ENCODE data around the gene MEIOSIN.
A peak's percentile ranks its signal among the peaks of the same experiment; 100 is the strongest.

MEIOSIN gene

GRCh38 chr19:45785097-45785496 is 51.9 kb downstream of the MEIOSIN start:
- Histone ChIP-seq H3K27me3 (replicated peaks; ENCODE audit: control insufficient read depth, insufficient read depth, low read length) (no peaks in the 10 kb centered on the region), H3K4me1 (ENCODE audit: control insufficient read depth, insufficient read depth, low read length) (peaks cover 32% of the 10 kb centered on the region), H3K9ac (ENCODE audit: low read length) (peak overlapping the region; percentile 6), H3K9me3 (ENCODE audit: control insufficient read depth, low read length) (no peaks in the 10 kb centered on the region), H3K36me3 (ENCODE audit: control insufficient read depth, insufficient read depth, low read length, severe bottlenecking) (peaks cover 41% of the 10 kb centered on the region), H3K4me3 (ENCODE audit: low read length) (no peak overlapping the region)
- no peak for DNase-seq (ENCODE audit: low read depth)

DNA sequence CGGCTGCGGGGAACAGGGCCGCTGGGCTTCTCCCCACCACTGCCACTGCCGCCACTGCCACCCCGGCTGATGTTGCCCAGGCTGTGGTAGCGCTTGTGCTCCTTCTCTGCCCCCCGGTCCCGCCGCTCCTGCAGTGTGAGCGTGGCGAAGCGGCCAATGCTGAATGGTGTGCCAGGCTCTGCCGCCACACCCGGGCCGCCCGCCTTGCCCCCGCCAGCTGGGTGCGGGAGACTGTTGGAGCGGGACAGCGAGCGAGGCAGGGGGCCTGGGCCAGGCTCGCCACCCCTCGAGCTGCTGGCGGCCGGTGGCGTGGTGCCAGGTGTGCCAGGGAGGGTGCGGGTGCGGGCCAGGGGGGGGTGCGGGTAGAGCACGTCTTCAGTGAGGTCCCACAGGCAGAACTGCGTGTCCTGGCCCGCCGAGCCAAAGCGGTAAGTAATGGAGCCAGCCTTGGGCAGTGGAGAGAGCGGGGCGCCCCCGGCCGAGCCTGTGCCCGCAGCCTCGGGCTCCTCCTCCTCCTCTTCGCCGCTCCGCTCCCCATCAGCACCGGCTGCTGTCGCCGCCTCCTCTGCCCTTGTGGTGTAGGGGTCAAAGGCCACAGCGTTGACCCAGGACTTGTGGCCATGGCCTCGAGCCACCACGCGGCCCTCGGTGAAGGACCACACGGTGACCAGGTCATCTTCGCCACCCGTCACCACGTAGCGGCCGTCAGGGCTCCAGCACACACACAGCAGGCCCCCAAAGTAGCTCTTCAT is 52.7 kb downstream of the MEIOSIN start:
- H3K9ac ChIP-seq (ENCODE audit: low read length) = peak overlapping the region; percentile 6
- no peak overlapping the region for H3K4me3 ChIP-seq (ENCODE audit: low read length)
- peaks cover 25% of the 10 kb centered on the region for H3K4me1 ChIP-seq (ENCODE audit: control insufficient read depth, insufficient read depth, low read length)
- H3K9me3 ChIP-seq (ENCODE audit: control insufficient read depth, low read length) = no peaks in the 10 kb centered on the region
- no peak for DNase-seq (ENCODE audit: low read depth)
- no peaks in the 10 kb centered on the region for H3K27me3 ChIP-seq (replicated peaks; ENCODE audit: control insufficient read depth, insufficient read depth, low read length)
- H3K36me3 ChIP-seq (ENCODE audit: control insufficient read depth, insufficient read depth, low read length, severe bottlenecking) = peaks cover 47% of the 10 kb centered on the region

DNA sequence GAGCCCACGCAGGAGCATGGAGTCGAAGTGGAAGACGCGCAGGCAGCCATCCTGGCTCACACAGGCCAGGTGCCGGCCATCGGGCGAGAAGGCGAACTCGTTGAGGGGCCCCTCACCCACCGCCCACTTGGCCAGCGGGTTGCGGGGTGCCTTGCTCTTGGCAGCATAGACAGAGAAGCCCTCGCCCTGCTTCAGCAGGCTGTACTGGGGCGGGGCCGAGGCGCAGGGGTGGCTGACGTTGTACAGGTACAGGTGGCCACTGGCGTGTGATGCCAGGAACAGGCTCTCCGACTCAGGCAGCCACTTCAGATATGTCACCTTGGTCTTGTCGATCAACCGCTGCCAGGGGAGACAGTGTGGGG is 53.3 kb downstream of the MEIOSIN start:
- no peaks in the 10 kb centered on the region for H3K27me3 ChIP-seq (replicated peaks; ENCODE audit: control insufficient read depth, insufficient read depth, low read length)
- H3K4me1 ChIP-seq (ENCODE audit: control insufficient read depth, insufficient read depth, low read length) = peaks cover 28% of the 10 kb centered on the region
- no peak overlapping the region for H3K9ac ChIP-seq (ENCODE audit: low read length)
- peaks cover 47% of the 10 kb centered on the region for H3K36me3 ChIP-seq (ENCODE audit: control insufficient read depth, insufficient read depth, low read length, severe bottlenecking)
- H3K4me3 ChIP-seq (ENCODE audit: low read length) = no peak overlapping the region
- H3K9me3 ChIP-seq (ENCODE audit: control insufficient read depth, low read length) = no peaks in the 10 kb centered on the region
- DNase-seq (ENCODE audit: low read depth) = no peak

GRCh38 chr19:45789035-45789786 is 56.0 kb downstream of the MEIOSIN start:
- peaks cover 17% of the 10 kb centered on the region for H3K4me1 ChIP-seq (ENCODE audit: control insufficient read depth, insufficient read depth, low read length)
- no peaks in the 10 kb centered on the region for H3K27me3 ChIP-seq (replicated peaks; ENCODE audit: control insufficient read depth, insufficient read depth, low read length)
- DNase-seq (ENCODE audit: low read depth) = no peak
- no peak overlapping the region for H3K9ac ChIP-seq (ENCODE audit: low read length)
- no peak overlapping the region for H3K4me3 ChIP-seq (ENCODE audit: low read length)
- no peaks in the 10 kb centered on the region for H3K9me3 ChIP-seq (ENCODE audit: control insufficient read depth, low read length)
- H3K36me3 ChIP-seq (ENCODE audit: control insufficient read depth, insufficient read depth, low read length, severe bottlenecking) = peaks cover 47% of the 10 kb centered on the region

DNA sequence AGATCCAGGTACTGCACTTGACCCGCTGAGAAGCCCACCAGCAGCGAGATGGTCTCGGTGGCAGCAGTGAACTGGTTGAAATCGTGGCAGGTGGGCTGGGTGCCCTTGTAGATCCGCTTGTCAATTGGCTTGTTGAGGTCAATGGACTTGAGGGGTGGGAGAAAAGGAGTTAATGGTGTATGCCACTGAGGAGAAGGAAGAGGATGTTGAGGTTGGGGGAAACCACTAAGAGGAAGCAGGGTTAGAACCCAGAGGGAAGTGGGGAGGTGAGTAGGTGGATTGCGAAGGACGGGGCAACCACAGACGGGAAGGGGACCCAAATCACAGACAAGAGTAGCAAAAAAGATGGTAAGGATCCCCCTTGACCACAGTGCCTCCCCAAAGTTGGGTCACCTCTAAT is 57.7 kb downstream of the MEIOSIN start:
- H3K36me3 ChIP-seq (ENCODE audit: control insufficient read depth, insufficient read depth, low read length, severe bottlenecking) = peaks cover 40% of the 10 kb centered on the region
- no peaks in the 10 kb centered on the region for H3K9me3 ChIP-seq (ENCODE audit: control insufficient read depth, low read length)
- H3K4me1 ChIP-seq (ENCODE audit: control insufficient read depth, insufficient read depth, low read length) = peaks cover 11% of the 10 kb centered on the region
- DNase-seq (ENCODE audit: low read depth) = no peak
- H3K9ac ChIP-seq (ENCODE audit: low read length) = no peak overlapping the region
- peak overlapping the region; percentile 93 for H3K4me3 ChIP-seq (ENCODE audit: low read length)
- H3K27me3 ChIP-seq (replicated peaks; ENCODE audit: control insufficient read depth, insufficient read depth, low read length) = no peaks in the 10 kb centered on the region

GRCh38 chr19:45791744-45792469 is 58.7 kb downstream of the MEIOSIN start:
- Histone ChIP-seq H3K36me3 (ENCODE audit: control insufficient read depth, insufficient read depth, low read length, severe bottlenecking) (peaks cover 30% of the 10 kb centered on the region), H3K4me3 (ENCODE audit: low read length) (peak overlapping the region; percentile 93), H3K27me3 (replicated peaks; ENCODE audit: control insufficient read depth, insufficient read depth, low read length) (no peaks in the 10 kb centered on the region), H3K4me1 (ENCODE audit: control insufficient read depth, insufficient read depth, low read length) (peaks cover 11% of the 10 kb centered on the region), H3K9me3 (ENCODE audit: control insufficient read depth, low read length) (no peaks in the 10 kb centered on the region), H3K9ac (ENCODE audit: low read length) (peak overlapping the region; percentile 95)
- DNase-seq (ENCODE audit: low read depth) = no peak

DNA sequence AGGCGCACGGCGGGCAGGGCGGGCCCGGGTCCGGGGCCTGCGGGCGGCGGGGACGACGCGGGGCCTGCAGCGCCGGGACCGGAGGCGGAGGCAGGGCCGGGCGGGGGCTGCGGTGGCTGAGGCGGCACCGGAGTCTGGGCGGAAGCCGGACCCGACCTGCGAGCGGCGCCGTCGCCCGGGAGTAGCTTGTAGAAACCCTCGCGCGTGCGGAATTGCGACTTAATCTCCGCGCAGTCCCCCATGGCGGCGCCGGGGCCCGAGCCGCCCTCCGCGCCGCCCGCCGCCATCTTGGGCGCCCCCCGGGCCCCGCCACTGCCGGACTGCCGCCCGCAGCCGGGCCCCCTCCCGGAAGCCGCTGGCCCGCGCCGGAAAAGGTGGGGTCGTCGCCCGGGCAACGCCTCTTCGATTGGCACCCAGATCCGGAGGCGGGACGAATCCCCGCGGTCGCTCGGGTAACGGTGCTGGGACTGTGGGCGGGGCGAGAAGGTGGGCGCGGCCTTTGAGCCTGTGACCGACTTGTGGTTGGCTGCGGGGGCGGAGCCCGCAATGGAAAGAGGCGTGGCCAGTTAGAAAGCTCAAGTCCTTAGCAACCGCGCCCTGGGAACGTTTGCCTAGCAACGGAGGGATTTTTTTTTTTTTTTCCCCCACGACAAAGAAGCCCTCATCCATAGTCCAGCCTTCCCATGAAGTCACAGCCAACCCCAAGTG is 59.4 kb downstream of the MEIOSIN start, which contains the start of gene DMWD:
Gene DMWD (minus strand): TSS at position 376 of the 708 bp plus-strand sequence. CDS start 89 bp downstream, at position 287.
- Histone ChIP-seq H3K36me3 (ENCODE audit: control insufficient read depth, insufficient read depth, low read length, severe bottlenecking) (peaks cover 23% of the 10 kb centered on the region), H3K4me1 (ENCODE audit: control insufficient read depth, insufficient read depth, low read length) (peaks cover 11% of the 10 kb centered on the region), H3K9me3 (ENCODE audit: control insufficient read depth, low read length) (no peaks in the 10 kb centered on the region), H3K4me3 (ENCODE audit: low read length) (peak within 1 kb of the TSS; percentile 93), H3K9ac (ENCODE audit: low read length) (peak within 1 kb of the TSS; percentile 95), H3K27me3 (replicated peaks; ENCODE audit: control insufficient read depth, insufficient read depth, low read length) (no peaks in the 10 kb centered on the region)
- DNase-seq (ENCODE audit: low read depth) = peak; percentile 100

DNA sequence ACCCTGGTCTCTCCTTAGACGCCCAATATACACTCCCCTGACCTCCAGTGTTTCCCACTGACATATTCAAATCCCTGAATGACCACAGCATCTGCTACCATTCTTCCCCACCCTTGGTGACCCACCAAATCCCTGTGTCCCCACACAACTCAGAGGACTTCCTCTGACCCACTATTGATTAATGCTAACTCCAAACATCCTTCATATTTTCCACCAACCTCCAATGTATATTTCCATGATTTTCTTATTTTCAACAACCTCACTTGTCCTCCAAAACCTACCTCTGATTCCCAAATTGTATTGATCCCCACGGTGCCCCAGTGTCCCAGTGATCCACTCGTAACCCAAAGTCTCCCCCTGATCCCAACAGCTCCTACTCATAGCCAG is 59.9 kb downstream of the MEIOSIN start:
- Histone ChIP-seq H3K4me3 (ENCODE audit: low read length) (peak overlapping the region; percentile 43), H3K27me3 (replicated peaks; ENCODE audit: control insufficient read depth, insufficient read depth, low read length) (no peaks in the 10 kb centered on the region), H3K9me3 (ENCODE audit: control insufficient read depth, low read length) (no peaks in the 10 kb centered on the region), H3K9ac (ENCODE audit: low read length) (no peak overlapping the region), H3K36me3 (ENCODE audit: control insufficient read depth, insufficient read depth, low read length, severe bottlenecking) (peaks cover 22% of the 10 kb centered on the region), H3K4me1 (ENCODE audit: control insufficient read depth, insufficient read depth, low read length) (peaks cover 11% of the 10 kb centered on the region)
- DNase-seq (ENCODE audit: low read depth) = no peak

- Histone ChIP-seq H3K4me3 (ENCODE audit: low read length) (no peak overlapping the region), H3K9me3 (ENCODE audit: control insufficient read depth, low read length) (no peaks in the 10 kb centered on the region), H3K4me1 (ENCODE audit: control insufficient read depth, insufficient read depth, low read length) (peaks cover 11% of the 10 kb centered on the region), H3K36me3 (ENCODE audit: control insufficient read depth, insufficient read depth, low read length, severe bottlenecking) (peaks cover 15% of the 10 kb centered on the region), H3K9ac (ENCODE audit: low read length) (no peak overlapping the region), H3K27me3 (replicated peaks; ENCODE audit: control insufficient read depth, insufficient read depth, low read length) (no peaks in the 10 kb centered on the region)
- no peak for DNase-seq (ENCODE audit: low read depth)
These were observed 60.6 kb downstream of the MEIOSIN start for GRCh38 chr19:45793876-45794275.

DNA sequence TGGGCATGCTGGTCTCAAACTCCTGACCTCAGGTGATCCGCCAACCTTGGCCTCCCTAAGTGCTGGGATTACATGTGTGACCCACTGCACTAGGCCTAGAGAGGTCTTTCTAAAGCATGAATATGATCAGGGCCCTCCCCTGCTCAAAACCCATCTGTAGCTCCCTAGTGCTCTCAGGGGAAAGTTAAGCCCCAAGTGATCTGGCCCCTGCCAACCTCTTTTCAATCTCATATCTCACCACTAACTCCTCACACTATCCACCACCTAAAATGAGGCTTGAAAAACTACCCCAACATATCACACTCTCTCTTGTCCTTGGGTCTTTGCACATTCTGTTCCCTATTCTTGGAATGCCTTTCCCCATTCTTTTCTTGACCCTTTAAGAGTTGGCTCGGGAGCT is 61.4 kb downstream of the MEIOSIN start:
- Histone ChIP-seq H3K4me3 (ENCODE audit: low read length) (no peak overlapping the region), H3K27me3 (replicated peaks; ENCODE audit: control insufficient read depth, insufficient read depth, low read length) (no peaks in the 10 kb centered on the region), H3K36me3 (ENCODE audit: control insufficient read depth, insufficient read depth, low read length, severe bottlenecking) (peaks cover 7% of the 10 kb centered on the region), H3K9ac (ENCODE audit: low read length) (no peak overlapping the region), H3K9me3 (ENCODE audit: control insufficient read depth, low read length) (no peaks in the 10 kb centered on the region), H3K4me1 (ENCODE audit: control insufficient read depth, insufficient read depth, low read length) (peaks cover 17% of the 10 kb centered on the region)
- no peak for DNase-seq (ENCODE audit: low read depth)

Data from adipocyte (in vitro differentiated cells).